Rectal smooth muscle tissue (tissue), 1 donor: Measurements from ENCODE around the gene SLCO2A1.

Experiments
- H3K27ac ChIP-seq: one replicate; pipeline ENCODE4 v1.7.0; 2013; ENCODE audit warnings: low read depth, low read length, inconsistent platforms
- H3K27me3 ChIP-seq: one replicate; pipeline ENCODE4 v1.7.0; 2013; ENCODE audit warnings: low read length; ENCODE audit not compliant: control insufficient read depth, insufficient read depth
- H3K36me3 ChIP-seq: one replicate; pipeline ENCODE4 v1.7.0; 2013; ENCODE audit warnings: low read length; ENCODE audit not compliant: control insufficient read depth, insufficient read depth
- H3K4me1 ChIP-seq: one replicate; pipeline ENCODE4 v1.7.0; 2013; ENCODE audit warnings: low read length; ENCODE audit not compliant: control insufficient read depth, insufficient read depth
- H3K4me3 ChIP-seq: one replicate; pipeline ENCODE4 v1.7.0; 2013; ENCODE audit warnings: low read length
- H3K9ac ChIP-seq: one replicate; pipeline ENCODE4 v1.7.0; 2013; ENCODE audit warnings: low read length

SLCO2A1 gene

DNA sequence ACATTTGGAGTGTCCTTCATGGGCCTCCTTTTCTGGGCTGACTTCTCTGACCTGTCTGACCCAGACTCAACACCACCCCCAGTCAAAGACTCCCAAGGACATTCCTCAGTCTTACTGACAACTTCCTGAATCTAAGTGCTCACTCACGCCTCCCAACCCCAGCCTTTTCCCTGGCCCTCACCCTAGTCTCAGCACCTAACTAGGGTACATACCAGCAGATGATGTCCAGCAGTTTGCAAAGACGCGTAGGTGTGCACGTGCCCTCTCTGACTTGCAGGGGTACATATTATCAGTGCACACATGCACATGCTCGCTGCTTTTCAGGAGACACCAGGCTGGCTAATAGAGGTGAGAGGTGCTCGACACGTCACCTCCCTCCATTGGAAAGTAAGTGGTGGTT lies 38.7 kb upstream of the SLCO2A1 start:
- H3K9ac ChIP-seq: no peak overlapping the region
- H3K27ac ChIP-seq: no peak overlapping the region
- no peaks in the 10 kb centered on the region for H3K27me3 ChIP-seq
- no peaks in the 10 kb centered on the region for H3K4me1 ChIP-seq
- H3K36me3 ChIP-seq: no peaks in the 10 kb centered on the region
- no peak overlapping the region for H3K4me3 ChIP-seq

DNA sequence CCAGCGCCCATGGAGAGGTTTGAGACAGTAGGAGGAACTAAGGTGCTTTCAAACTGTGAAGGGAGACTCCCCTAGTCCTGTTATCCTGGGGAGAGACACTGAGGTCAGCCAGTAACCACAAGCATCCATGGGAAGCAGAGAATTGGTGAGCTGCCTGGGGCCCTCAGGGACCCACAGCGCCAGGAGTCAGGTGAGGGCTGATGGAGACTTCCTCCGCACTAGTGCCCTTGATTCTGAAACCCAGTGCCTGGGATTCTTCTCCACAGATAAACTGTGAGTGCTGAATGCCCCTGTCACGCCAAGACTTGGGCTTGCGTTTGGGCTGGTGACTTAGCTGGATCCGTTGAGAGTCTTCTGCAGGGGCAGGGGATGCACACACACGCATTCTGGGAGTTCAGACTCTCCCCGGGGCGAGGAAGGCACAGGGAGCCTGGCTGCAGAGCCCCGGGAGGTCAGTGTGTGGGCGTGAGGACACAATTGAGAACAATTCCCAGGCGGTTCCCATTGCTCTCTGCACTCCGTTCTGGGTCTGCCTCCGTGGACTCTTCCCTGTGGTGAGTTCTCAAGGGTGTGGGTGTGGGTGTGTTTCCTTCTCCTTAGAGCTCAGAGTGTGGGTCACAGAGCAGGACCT lies 37.9 kb upstream of the SLCO2A1 start:
- Histone ChIP-seq H3K27me3 (no peaks in the 10 kb centered on the region), H3K9ac (no peak overlapping the region), H3K27ac (no peak overlapping the region), H3K4me3 (no peak overlapping the region), H3K36me3 (no peaks in the 10 kb centered on the region), H3K4me1 (no peaks in the 10 kb centered on the region)

- no peaks in the 10 kb centered on the region for H3K27me3 ChIP-seq
- H3K9ac ChIP-seq: no peak overlapping the region
- H3K36me3 ChIP-seq: no peaks in the 10 kb centered on the region
- no peaks in the 10 kb centered on the region for H3K4me1 ChIP-seq
- H3K4me3 ChIP-seq: no peak overlapping the region
- H3K27ac ChIP-seq: no peak overlapping the region
These were observed 37.2 kb upstream of the SLCO2A1 start for GRCh38 chr3:134066651-134067530.

GRCh38 chr3:134066158-134066541 lies 36.4 kb upstream of the SLCO2A1 start:
- Histone ChIP-seq H3K4me3 (no peak overlapping the region), H3K27ac (no peak overlapping the region), H3K27me3 (no peaks in the 10 kb centered on the region), H3K36me3 (no peaks in the 10 kb centered on the region), H3K9ac (no peak overlapping the region), H3K4me1 (no peaks in the 10 kb centered on the region)

GRCh38 chr3:134065252-134066157 lies 35.8 kb upstream of the SLCO2A1 start:
- Histone ChIP-seq H3K36me3 (no peaks in the 10 kb centered on the region), H3K4me3 (no peak overlapping the region), H3K9ac (no peak overlapping the region), H3K27me3 (no peaks in the 10 kb centered on the region), H3K27ac (no peak overlapping the region), H3K4me1 (no peaks in the 10 kb centered on the region)

GRCh38 chr3:134064081-134064480 lies 34.4 kb upstream of the SLCO2A1 start:
- no peaks in the 10 kb centered on the region for H3K27me3 ChIP-seq
- no peaks in the 10 kb centered on the region for H3K4me1 ChIP-seq
- H3K27ac ChIP-seq: no peak overlapping the region
- no peak overlapping the region for H3K4me3 ChIP-seq
- H3K9ac ChIP-seq: no peak overlapping the region
- H3K36me3 ChIP-seq: no peaks in the 10 kb centered on the region

- Histone ChIP-seq H3K9ac (no peak overlapping the region), H3K27me3 (no peaks in the 10 kb centered on the region), H3K4me3 (no peak overlapping the region), H3K27ac (no peak overlapping the region), H3K36me3 (no peaks in the 10 kb centered on the region), H3K4me1 (no peaks in the 10 kb centered on the region)
These were observed 31.7 kb upstream of the SLCO2A1 start for GRCh38 chr3:134061401-134061800.

DNA sequence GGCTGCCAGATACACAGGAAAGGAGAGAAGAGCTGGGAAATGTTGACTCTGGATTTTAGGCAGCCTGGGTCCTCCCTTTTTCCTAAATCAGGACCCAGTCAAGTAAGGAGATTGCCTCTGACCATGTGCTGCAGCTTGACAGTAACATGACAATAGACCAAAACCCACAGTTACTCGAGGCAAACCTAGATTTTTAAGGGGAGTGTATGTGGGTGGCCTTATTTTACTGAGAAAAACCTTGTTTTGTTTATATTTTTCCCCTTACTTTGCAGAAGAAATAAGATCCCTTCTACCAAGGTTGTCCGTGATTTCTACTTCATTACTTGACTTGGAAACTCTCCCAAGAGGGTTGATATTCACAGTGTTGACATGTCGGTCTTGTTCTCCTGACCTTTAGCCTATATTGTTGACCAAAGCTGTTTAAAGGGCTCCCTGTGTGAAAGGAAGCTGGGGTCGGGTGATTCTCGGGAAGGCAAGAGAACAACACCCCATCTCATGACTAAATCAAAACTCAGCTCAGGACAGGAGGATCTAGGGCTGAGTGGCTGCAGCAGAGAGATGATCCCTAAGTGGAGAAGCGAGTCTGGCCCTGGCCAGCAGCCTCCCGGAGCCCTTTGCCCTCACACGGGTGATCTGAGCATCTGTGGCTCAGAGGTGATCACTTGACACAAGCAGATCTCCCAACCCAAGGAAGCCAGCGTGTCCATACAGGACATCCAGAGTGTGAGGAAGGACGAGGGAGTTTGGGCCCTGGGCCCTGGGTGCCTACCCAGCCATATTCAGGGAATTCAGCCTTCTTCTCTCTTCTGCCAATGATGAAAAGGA lies 31.0 kb upstream of the SLCO2A1 start:
- Histone ChIP-seq H3K27me3 (no peaks in the 10 kb centered on the region), H3K27ac (no peak overlapping the region), H3K36me3 (no peaks in the 10 kb centered on the region), H3K4me1 (no peaks in the 10 kb centered on the region), H3K4me3 (no peak overlapping the region), H3K9ac (no peak overlapping the region)

GRCh38 chr3:134059671-134060560 lies 30.2 kb upstream of the SLCO2A1 start:
- H3K27me3 ChIP-seq: no peaks in the 10 kb centered on the region
- no peaks in the 10 kb centered on the region for H3K4me1 ChIP-seq
- H3K36me3 ChIP-seq: no peaks in the 10 kb centered on the region

GRCh38 chr3:134059035-134059601 lies 29.4 kb upstream of the SLCO2A1 start:
- Histone ChIP-seq H3K27ac (no peak overlapping the region), H3K27me3 (no peaks in the 10 kb centered on the region), H3K9ac (no peak overlapping the region), H3K4me1 (no peaks in the 10 kb centered on the region), H3K36me3 (no peaks in the 10 kb centered on the region), H3K4me3 (no peak overlapping the region)

More at GRCh38 chr3:134059671-134060560, 30.2 kb upstream of the SLCO2A1 start:
- no peak overlapping the region for H3K27ac ChIP-seq
- no peak overlapping the region for H3K4me3 ChIP-seq
- no peak overlapping the region for H3K9ac ChIP-seq

DNA sequence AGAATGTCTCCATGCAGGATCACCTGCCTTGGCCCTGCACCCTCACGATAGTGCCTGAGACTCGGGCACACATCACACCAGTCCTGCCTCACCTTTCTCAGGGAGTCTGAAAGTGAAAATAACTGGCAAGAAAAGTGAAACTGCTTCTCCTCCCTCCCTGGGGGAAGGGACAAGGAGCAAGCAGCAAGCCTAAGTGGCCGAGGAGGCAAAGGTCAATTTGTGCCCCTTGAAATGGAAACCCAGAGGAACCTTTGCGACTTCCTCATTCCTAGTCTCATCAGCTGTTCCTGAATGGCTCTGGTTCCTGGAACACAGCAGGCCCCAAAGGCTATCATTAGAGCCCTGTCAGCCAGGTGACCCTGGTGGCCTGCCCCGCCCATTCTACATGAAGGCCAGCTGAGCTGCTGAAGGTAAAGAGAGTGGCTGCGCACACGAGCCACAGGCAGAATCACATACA lies 28.0 kb upstream of the SLCO2A1 start:
- H3K27ac ChIP-seq: no peak overlapping the region
- no peaks in the 10 kb centered on the region for H3K27me3 ChIP-seq
- H3K9ac ChIP-seq: no peak overlapping the region
- H3K36me3 ChIP-seq: no peaks in the 10 kb centered on the region
- no peaks in the 10 kb centered on the region for H3K4me1 ChIP-seq
- H3K4me3 ChIP-seq: no peak overlapping the region
